Naive thymus-derived CD8-positive, alpha-beta T cell (primary cell): ENCODE results near the gene CD68. TPM values are rescaled to one million over a fixed set of nuclear protein-coding genes. Genes with fewer than 3 reads are reported as not detected.
A peak's percentile ranks its signal among the peaks of the same experiment; 100 is the strongest.
"Not testable (repeated sequence)": the region's sequence is repeated elsewhere in the genome, so short reads cannot be mapped to it uniquely, and the experiment has no call there.

Experiments used
- ATAC-seq, 2 donors: fragments of 150-1000 bp; cut with Tn5 transposase in 1 of 2; sonication (Bioruptor Pico), chemical (Tn5 transposase) in 1 of 2; 1 replicate in 1 of 2; 2 replicates in 1 of 2; pipeline ENCODE4 v1.10.0; 2021; ENCODE audit warnings: mild to moderate bottlenecking in 2 of 2, moderate library complexity in 2 of 2
- POLR2A ChIA-PET: fragments of 350-600 bp; sonication (Branson Sonifier 250); formaldehyde crosslinking; loops from one replicate; lab custom pipeline; 2021; ENCODE audit warnings: antibody characterized with exemption; lab: Charles Lee
- DNase-seq, 10 donors: peaks; one replicate each; pipeline versions ENCODE4 v3.0.0 to v3.0.0-alpha.2; 2020 to 2022
- H3K27ac Mint-ChIP-seq, 10 donors: one replicate each; pipeline ENCODE4 v1.8.0; 2020 to 2022; ENCODE audit warnings: mild to moderate bottlenecking in 10 of 10, mixed read lengths in 10 of 10, moderate library complexity in 4 of 10, inconsistent platforms in 1 of 10
- H3K27me3 Mint-ChIP-seq, 5 donors: one replicate each; pipeline ENCODE4 v1.8.0; 2021 to 2022; ENCODE audit warnings: mixed read lengths in 5 of 5
- H3K36me3 Mint-ChIP-seq, 3 donors: one replicate each; pipeline ENCODE4 v1.8.0; 2020 to 2022; ENCODE audit warnings: mixed read lengths in 3 of 3, mild to moderate bottlenecking in 2 of 3, inconsistent platforms in 1 of 3
- H3K4me1 Mint-ChIP-seq, 4 donors: one replicate each; pipeline ENCODE4 v1.8.0; 2021 to 2022; ENCODE audit warnings: mixed read lengths in 4 of 4
- H3K4me3 Mint-ChIP-seq, 10 donors: one replicate each; pipeline ENCODE4 v1.8.0; 2020 to 2022; ENCODE audit warnings: mild to moderate bottlenecking in 10 of 10, mixed read lengths in 10 of 10, moderate library complexity in 6 of 10, inconsistent platforms in 1 of 10
- H3K9me3 Mint-ChIP-seq, 9 donors: one replicate each; pipeline ENCODE4 v1.8.0; 2020 to 2022; ENCODE audit warnings: mixed read lengths in 9 of 9, mild to moderate bottlenecking in 3 of 9, inconsistent platforms in 1 of 9, moderate library complexity in 1 of 9
- polyA plus RNA-seq, 3 donors: library from polyadenylated mRNA; unstranded; fragments of 300-500 nt; fragmentation: Illumina TruSeq; gene quantifications; one replicate each; pipeline ENCODE4 v1.2.3, GENCODE V29; 2021
- total RNA-seq, 8 experiments: library from RNA in 2 of 8; stranded (reverse) in 2 of 8; gene quantifications; one replicate each; pipeline ENCODE4 v1.2.3 and lab custom pipeline; 2021 to 2026

Gene CD68
- total and polyA plus RNA-seq, 5 experiments from 2014 or later: 0.15 to 4.6 (median 0.59) TPM

DNA sequence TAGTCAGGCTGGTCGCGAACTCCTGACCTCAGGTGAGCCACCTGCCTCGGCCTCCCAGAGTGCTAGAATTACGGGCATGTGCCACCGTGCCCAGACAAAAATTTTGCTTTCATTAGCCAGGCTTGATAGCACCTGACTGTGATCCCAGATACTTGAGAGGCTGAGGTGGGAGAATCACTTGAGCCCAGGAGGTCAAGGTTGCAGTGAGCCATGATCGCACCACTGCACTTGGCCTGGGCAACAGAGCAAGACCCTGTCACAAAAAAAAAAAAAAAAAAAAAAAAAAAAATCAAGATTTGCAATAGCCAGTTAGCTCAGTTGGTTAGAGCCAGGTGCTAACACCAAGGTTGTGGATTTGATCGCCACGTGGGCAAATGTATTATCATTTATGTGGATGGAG, 41.4 kb downstream of the CD68 start:
- H3K27me3 Mint-ChIP-seq: no peaks in the 10 kb centered on the region
- H3K27ac Mint-ChIP-seq: no peak overlapping the region
- no peaks in the 10 kb centered on the region for H3K9me3 Mint-ChIP-seq
- peaks cover 0 to 2% (median 0%) of the 10 kb centered on the region in 3 donors for H3K36me3 Mint-ChIP-seq
- H3K4me3 Mint-ChIP-seq: no peak overlapping the region
- no peaks in the 10 kb centered on the region for H3K4me1 Mint-ChIP-seq
- DNase-seq (no peak), ATAC-seq (no peak)
- POLR2A ChIA-PET: interaction anchor here (0.6 to 2.8 kb wide), 4 partner anchors 11 to 374 kb away, joined by 3 to 16 read pairs (median 6); partner anchors contain the start of gene TP53

DNA sequence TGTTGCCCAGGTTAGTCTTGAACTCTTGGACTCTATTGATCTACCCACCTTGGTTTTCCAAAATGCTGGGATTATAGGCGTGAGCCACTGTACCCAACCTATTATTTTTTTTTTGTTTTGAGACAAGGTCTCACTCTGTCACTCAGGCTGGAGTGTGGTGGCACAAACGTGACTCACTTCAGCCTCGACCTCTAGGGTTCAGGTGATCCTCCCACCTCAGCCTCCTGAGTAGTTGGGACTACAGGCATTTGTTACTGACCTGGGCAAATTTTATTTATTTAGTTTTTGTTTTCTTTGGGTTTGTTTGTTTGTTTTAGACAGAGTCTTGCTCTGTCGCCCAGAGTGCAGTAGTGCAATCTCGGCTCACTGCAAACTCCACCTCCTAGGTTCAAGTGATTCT, 44.2 kb downstream of the CD68 start:
- H3K4me3 Mint-ChIP-seq: no peak overlapping the region
- no peaks in the 10 kb centered on the region for H3K27me3 Mint-ChIP-seq
- no peak overlapping the region for H3K27ac Mint-ChIP-seq
- ATAC-seq (no peak), DNase-seq (no peak)
- H3K36me3 Mint-ChIP-seq: peaks cover 0 to 7% (median 2%) of the 10 kb centered on the region in 3 donors
- peaks cover 5 to 18% (median 15%) of the 10 kb centered on the region in 4 donors for H3K4me1 Mint-ChIP-seq
- H3K9me3 Mint-ChIP-seq: no peaks in the 10 kb centered on the region
- POLR2A ChIA-PET: no interaction called here

DNA sequence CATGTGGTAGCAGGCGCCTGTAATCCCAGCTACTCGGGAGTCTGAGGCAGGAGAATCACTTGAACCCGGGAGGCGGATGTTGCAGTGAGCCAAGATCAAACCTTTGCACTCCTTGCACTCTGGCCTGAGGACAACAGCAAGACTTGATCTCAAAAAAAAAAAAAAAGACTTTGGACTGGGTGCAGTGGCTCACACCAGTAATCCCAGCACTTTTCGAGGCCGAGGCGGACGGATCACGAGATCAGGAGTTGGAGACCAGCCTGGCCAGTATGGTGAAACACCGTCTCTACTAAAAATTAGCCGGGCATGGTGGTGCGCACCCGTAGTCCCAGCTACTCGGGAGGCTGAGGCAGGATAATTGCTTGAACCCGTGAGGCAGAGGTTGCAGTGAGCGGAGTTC, 46.3 kb downstream of the CD68 start:
- DNase-seq, H3K9me3 Mint-ChIP-seq, ATAC-seq, H3K36me3 Mint-ChIP-seq, H3K27me3 Mint-ChIP-seq: not testable (repeated sequence)
- POLR2A ChIA-PET: interaction anchor here (0.7 to 3.4 kb wide), 3 partner anchors 10 to 60 kb away, joined by 3 to 83 read pairs (median 52); partner anchors contain the start of genes FXR2 and TP53
- Mint-ChIP-seq H3K4me3 (peak overlapping the region in 3 of 10 donors; percentile 11 to 91 (median 16)), H3K27ac (peak overlapping the region in 2 of 10 donors; percentile 79 to 96), H3K4me1 (peaks cover 7 to 18% (median 16%) of the 10 kb centered on the region in 4 donors)

DNA sequence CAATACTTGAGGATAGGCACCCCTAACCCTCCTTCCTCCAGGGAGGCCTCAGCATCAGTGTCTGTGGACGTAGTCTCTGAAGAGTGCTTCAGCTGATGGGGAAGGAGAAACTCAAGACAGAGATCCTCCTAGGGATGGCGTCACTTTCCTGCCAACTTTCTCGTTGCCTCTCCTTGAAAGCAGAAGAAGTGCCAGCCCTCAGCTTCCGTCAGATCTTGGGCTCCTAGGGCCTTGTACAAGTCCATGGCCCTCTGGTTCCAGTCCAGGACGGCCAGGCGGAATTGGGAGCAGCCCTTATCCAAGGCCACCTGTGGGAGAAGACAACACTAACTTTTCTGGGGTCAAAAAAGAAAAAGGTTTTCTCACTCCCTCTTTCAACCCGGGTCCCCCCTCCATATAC, 46.9 kb downstream of the CD68 start:
- Mint-ChIP-seq H3K4me3 (peak overlapping the region; percentile 90 to 97 (median 94)), H3K27me3 (no peaks in the 10 kb centered on the region), H3K27ac (peak overlapping the region in 9 of 10 donors; percentile 54 to 98 (median 92)), H3K36me3 (peaks cover 0 to 7% (median 2%) of the 10 kb centered on the region in 3 donors), H3K4me1 (peaks cover 7 to 18% (median 16%) of the 10 kb centered on the region in 4 donors), H3K9me3 (no peaks in the 10 kb centered on the region)
- DNase-seq (no peak), ATAC-seq (no peak)
- POLR2A ChIA-PET: interaction anchor here (0.7 to 3.4 kb wide), 4 partner anchors 10 to 715 kb away, joined by 3 to 83 read pairs (median 28); partner anchors contain the start of genes FXR2 and TP53

DNA sequence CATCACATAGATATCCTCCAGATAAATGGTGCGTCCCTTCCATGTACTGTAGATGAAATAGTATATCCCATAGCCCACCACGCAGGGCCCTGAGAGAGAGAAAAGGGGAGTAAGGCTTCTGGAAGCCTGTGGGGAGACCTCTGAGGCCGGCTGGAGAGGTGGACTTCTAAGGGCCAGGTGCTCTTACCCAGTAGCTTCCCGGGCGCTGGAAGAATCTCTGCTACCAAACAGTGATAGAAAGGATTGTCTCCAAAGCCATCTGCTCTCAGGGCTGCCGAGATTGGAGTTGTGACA, 47.5 kb downstream of the CD68 start:
- Mint-ChIP-seq H3K27ac (peak overlapping the region; percentile 79 to 98 (median 94)), H3K4me3 (peak overlapping the region; percentile 90 to 97 (median 94)), H3K9me3 (no peaks in the 10 kb centered on the region), H3K36me3 (peaks cover 0 to 7% (median 2%) of the 10 kb centered on the region in 3 donors), H3K27me3 (no peaks in the 10 kb centered on the region), H3K4me1 (peaks cover 7 to 18% (median 16%) of the 10 kb centered on the region in 4 donors)
- ATAC-seq (no peak), DNase-seq (no peak)
- POLR2A ChIA-PET: interaction anchor here (1.5 to 3.4 kb wide), 6 partner anchors 11 to 59 kb away, joined by 3 to 83 read pairs (median 9); partner anchors contain the start of genes ATP1B2, FXR2 and TP53

DNA sequence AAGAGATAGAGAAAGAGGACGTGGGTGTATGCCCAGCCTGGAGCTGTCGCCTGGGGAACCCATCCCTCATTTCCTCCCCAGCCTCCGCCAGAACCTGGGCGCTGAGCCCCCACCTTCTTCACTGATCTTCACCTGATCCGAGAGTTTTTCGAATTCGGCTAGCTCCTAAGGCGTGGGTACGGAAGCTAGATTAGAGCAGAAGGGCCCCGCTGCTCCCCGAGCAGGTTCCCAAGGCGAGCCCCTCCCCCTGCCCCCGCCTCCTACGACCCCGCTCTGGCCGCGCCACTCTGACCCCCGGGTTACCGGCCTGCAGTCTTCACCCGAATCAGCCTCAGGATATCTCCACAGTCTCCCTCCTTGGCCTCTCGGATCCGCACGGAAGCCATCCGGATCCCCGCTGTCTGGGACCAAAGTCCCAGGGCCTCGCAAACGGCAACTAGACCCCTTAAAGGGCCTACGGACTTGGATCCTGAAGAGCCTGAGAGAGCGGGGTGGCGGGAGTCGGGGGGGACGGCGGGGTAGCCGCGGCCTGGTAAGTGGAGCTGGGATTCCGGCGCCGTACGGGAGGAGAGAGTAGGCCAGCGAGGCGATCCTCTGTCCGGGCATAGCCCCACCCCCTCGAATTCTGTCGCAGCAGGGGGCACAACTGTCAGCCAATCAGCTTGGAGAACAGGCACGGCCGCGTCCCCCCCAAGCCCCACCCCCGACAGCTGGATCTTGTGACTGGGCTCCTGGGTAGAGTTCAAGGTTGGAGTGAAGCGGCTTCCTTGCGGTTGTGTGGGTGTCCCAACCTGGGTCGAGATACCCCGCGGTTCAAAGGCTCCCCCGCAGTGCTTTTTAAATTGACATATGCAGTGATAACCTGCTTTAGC, 48.0 kb downstream of the CD68 start, which contains the start of gene SAT2:
Gene SAT2, minus strand, starts transcription at position 572 of the 872 bp plus-strand sequence. Its CDS starts 186 bp downstream, at position 386.
- ATAC-seq (peak; percentile 93 to 95), DNase-seq (peak; percentile 75 to 95 (median 80))
- peaks cover 0 to 7% (median 2%) of the 10 kb centered on the region in 3 donors for H3K36me3 Mint-ChIP-seq
- H3K4me3 Mint-ChIP-seq: peak within 1 kb of the TSS; percentile 90 to 97 (median 94)
- H3K4me1 Mint-ChIP-seq: peaks cover 7 to 18% (median 16%) of the 10 kb centered on the region in 4 donors
- H3K27me3 Mint-ChIP-seq: no peaks in the 10 kb centered on the region
- H3K27ac Mint-ChIP-seq: peak within 1 kb of the TSS; percentile 79 to 98 (median 94)
- POLR2A ChIA-PET: interaction anchor here (0.5 to 3.4 kb wide), 13 partner anchors 12 to 529 kb away, joined by 3 to 83 read pairs (median 5); partner anchors contain the start of genes ATP1B2, FXR2, MPDU1 and TP53
- H3K9me3 Mint-ChIP-seq: no peaks in the 10 kb centered on the region

DNA sequence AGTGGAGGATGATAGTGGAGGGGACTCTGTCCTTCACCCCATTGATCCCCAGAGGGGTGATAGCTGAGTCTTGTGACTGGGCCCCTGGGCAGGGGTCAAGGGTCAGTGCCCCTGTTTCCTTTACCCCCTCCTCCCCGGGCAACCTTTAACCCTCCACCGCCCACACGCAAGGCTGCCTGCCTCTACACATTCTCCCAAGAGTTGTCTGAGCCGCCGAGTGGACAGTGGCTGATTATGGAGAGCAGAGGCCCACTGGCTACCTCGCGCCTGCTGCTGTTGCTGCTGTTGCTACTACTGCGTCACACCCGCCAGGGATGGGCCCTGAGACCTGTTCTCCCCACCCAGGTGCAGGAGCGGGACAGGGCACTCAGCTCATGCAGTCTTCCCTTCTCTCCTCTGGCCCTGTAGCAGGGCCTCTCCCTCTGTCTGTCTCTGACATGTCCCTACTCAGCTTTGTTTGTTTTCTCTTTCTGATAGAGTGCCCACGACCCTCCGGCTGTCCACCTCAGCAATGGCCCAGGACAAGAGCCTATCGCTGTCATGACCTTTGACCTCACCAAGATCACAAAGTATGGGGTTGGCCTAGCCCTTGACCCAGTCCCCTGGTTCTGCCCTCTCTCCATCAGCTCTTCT, 50.6 kb downstream of the CD68 start, which contains the start of gene SHBG:
Gene SHBG, plus strand, starts transcription at position 197 of the 633 bp plus-strand sequence. Its CDS starts 38 bp downstream, at position 235.
- H3K36me3 Mint-ChIP-seq: peaks cover 0 to 7% (median 2%) of the 10 kb centered on the region in 3 donors
- no peak for DNase-seq
- peaks cover 7 to 18% (median 16%) of the 10 kb centered on the region in 4 donors for H3K4me1 Mint-ChIP-seq
- H3K9me3 Mint-ChIP-seq: no peaks in the 10 kb centered on the region
- no peak for ATAC-seq
- no peaks in the 10 kb centered on the region for H3K27me3 Mint-ChIP-seq
- H3K27ac Mint-ChIP-seq: peak within 1 kb of the TSS in 5 of 10 donors; percentile 25 to 64 (median 43)
- peak within 1 kb of the TSS in 6 of 10 donors; percentile 19 to 71 (median 40) for H3K4me3 Mint-ChIP-seq
- POLR2A ChIA-PET: interaction anchor here (0.5 to 4.6 kb wide), 3 partner anchors 15 to 77 kb away, joined by 3 to 49 read pairs (median 5); partner anchors contain the start of genes FXR2, TP53 and WRAP53

Other genes with a start within 250 kb of the CD68 start
- 100 to 1,000 TPM; 450 to 466 TPM for gene ACAP1, start 243.1 kb upstream of the CD68 start, total RNA-seq
- 100 to 1,000 TPM; 246 to 295 (median 283) TPM for gene ACAP1, start 243.1 kb upstream of the CD68 start, polyA plus RNA-seq
- gene KCTD11, start 227.5 kb upstream of the CD68 start, total RNA-seq: 1 to 10 TPM; 4.6 to 5.0 TPM
- 1 to 10 TPM; 1.2 to 1.6 (median 1.3) TPM for gene KCTD11, start 227.5 kb upstream of the CD68 start, polyA plus RNA-seq
- gene TMEM95, start 224.5 kb upstream of the CD68 start, total RNA-seq: not detected
- gene TMEM95, start 224.5 kb upstream of the CD68 start, polyA plus RNA-seq: not detected
- 10 to 100 TPM; 20.8 to 23.1 TPM for gene TNK1, start 198.5 kb upstream of the CD68 start, total RNA-seq
- 1 to 10 TPM; 5.8 to 8.5 (median 7.6) TPM for gene TNK1, start 198.5 kb upstream of the CD68 start, polyA plus RNA-seq
- 10 to 100 TPM; 75.8 to 79.4 TPM for gene PLSCR3, start 185.1 kb upstream of the CD68 start, total RNA-seq
- gene PLSCR3, start 185.1 kb upstream of the CD68 start, polyA plus RNA-seq: 100 to 1,000 TPM in 2 of 3 donors, 10 to 100 TPM in 1; 90.5 to 152 (median 125) TPM
- gene TMEM256, start 175.5 kb upstream of the CD68 start, total RNA-seq: 10 to 100 TPM; 45.4 to 50.9 TPM
- 10 to 100 TPM; 62.6 to 96.5 (median 81.4) TPM for gene TMEM256, start 175.5 kb upstream of the CD68 start, polyA plus RNA-seq
- 10 to 100 TPM; 12.3 to 14.7 TPM for gene NLGN2, start 171.8 kb upstream of the CD68 start, total RNA-seq
- gene NLGN2, start 171.8 kb upstream of the CD68 start, polyA plus RNA-seq: under 1 TPM; 0.03 to 0.23 (median 0.08) TPM
- not detected for gene SPEM1, start 159.3 kb upstream of the CD68 start, total RNA-seq
- not detected for gene SPEM1, start 159.3 kb upstream of the CD68 start, polyA plus RNA-seq
- gene SPEM2, start 154.0 kb upstream of the CD68 start, total RNA-seq: not detected
- gene SPEM2, start 154.0 kb upstream of the CD68 start, polyA plus RNA-seq: not detected
- not detected for gene SPEM3, start 150.8 kb upstream of the CD68 start, total RNA-seq
- not detected for gene SPEM3, start 150.8 kb upstream of the CD68 start, polyA plus RNA-seq
- gene TMEM102, start 144.2 kb upstream of the CD68 start, total RNA-seq: 10 to 100 TPM; 12.2 to 12.8 TPM
- 10 to 100 TPM in 2 of 3 donors, 1 to 10 TPM in 1; 9.8 to 19.1 (median 12.1) TPM for gene TMEM102, start 144.2 kb upstream of the CD68 start, polyA plus RNA-seq
- gene FGF11, start 140.1 kb upstream of the CD68 start, total RNA-seq: 1 to 10 TPM; 2.4 to 3.0 TPM
- gene FGF11, start 140.1 kb upstream of the CD68 start, polyA plus RNA-seq: under 1 TPM; 0.10 to 0.32 (median 0.22) TPM
- 1 to 10 TPM; 5.4 to 7.3 TPM for gene CHRNB1, start 134.6 kb upstream of the CD68 start, total RNA-seq
- gene CHRNB1, start 134.6 kb upstream of the CD68 start, polyA plus RNA-seq: 10 to 100 TPM; 18.1 to 24.5 (median 24.3) TPM
- gene ZBTB4, start 100.0 kb upstream of the CD68 start, total RNA-seq: 100 to 1,000 TPM; 101 to 104 TPM
- 10 to 100 TPM; 16.8 to 28.4 (median 19.7) TPM for gene ZBTB4, start 100.0 kb upstream of the CD68 start, polyA plus RNA-seq
- gene SLC35G6, start 98.2 kb upstream of the CD68 start, total RNA-seq: not detected
- gene SLC35G6, start 98.2 kb upstream of the CD68 start, polyA plus RNA-seq: not detected
- 100 to 1,000 TPM; 186 to 193 TPM for gene POLR2A, start 95.3 kb upstream of the CD68 start, total RNA-seq
- gene POLR2A, start 95.3 kb upstream of the CD68 start, polyA plus RNA-seq: 10 to 100 TPM; 31.1 to 68.0 (median 47.3) TPM
- 10 to 100 TPM; 25.7 to 26.6 TPM for gene TNFSF12, start 30.6 kb upstream of the CD68 start, total RNA-seq
- 10 to 100 TPM; 19.3 to 28.6 (median 25.8) TPM for gene TNFSF12, start 30.6 kb upstream of the CD68 start, polyA plus RNA-seq
- gene TNFSF13, start 20.9 kb upstream of the CD68 start, total RNA-seq: 1 to 10 TPM; 2.9 to 3.0 TPM
- 1 to 10 TPM; 1.2 to 3.7 (median 2.1) TPM for gene TNFSF13, start 20.9 kb upstream of the CD68 start, polyA plus RNA-seq
- gene SENP3, start 17.7 kb upstream of the CD68 start, total RNA-seq: 10 to 100 TPM; 48.0 to 56.8 TPM
- gene SENP3, start 17.7 kb upstream of the CD68 start, polyA plus RNA-seq: 10 to 100 TPM; 13.8 to 14.1 (median 14.0) TPM
- gene MPDU1, start 4.2 kb downstream of the CD68 start, total RNA-seq: 10 to 100 TPM; 25.6 to 31.8 TPM
- 10 to 100 TPM; 33.9 to 48.9 (median 41.3) TPM for gene MPDU1, start 4.2 kb downstream of the CD68 start, polyA plus RNA-seq
- under 1 TPM; 0.55 to 0.93 TPM for gene SOX15, start 10.5 kb downstream of the CD68 start, total RNA-seq
- not detected for gene SOX15, start 10.5 kb downstream of the CD68 start, polyA plus RNA-seq
- 10 to 100 TPM; 36.6 to 39.0 TPM for gene FXR2, start 35.3 kb downstream of the CD68 start, total RNA-seq
- gene FXR2, start 35.3 kb downstream of the CD68 start, polyA plus RNA-seq: 10 to 100 TPM; 11.8 to 17.8 (median 12.4) TPM
- 10 to 100 TPM; 74.8 to 76.6 TPM for gene SAT2, start 48.2 kb downstream of the CD68 start, total RNA-seq
- gene SAT2, start 48.2 kb downstream of the CD68 start, polyA plus RNA-seq: 10 to 100 TPM; 38.5 to 40.0 (median 39.4) TPM
- gene SHBG, start 50.5 kb downstream of the CD68 start, total RNA-seq: not detected
- gene SHBG, start 50.5 kb downstream of the CD68 start, polyA plus RNA-seq: not detected
- under 1 TPM; 0.36 to 0.96 TPM for gene ATP1B2, start 71.3 kb downstream of the CD68 start, total RNA-seq
- gene ATP1B2, start 71.3 kb downstream of the CD68 start, polyA plus RNA-seq: under 1 TPM in 2 of 3 donors, not detected in 1; 0.17 to 0.57 TPM
- 100 to 1,000 TPM; 113 to 116 TPM for gene TP53, start 107.9 kb downstream of the CD68 start, total RNA-seq
- 10 to 100 TPM; 21.7 to 33.0 (median 28.0) TPM for gene TP53, start 107.9 kb downstream of the CD68 start, polyA plus RNA-seq
- 10 to 100 TPM in 1 of 2 experiments, 1 to 10 TPM in 1; 9.8 to 11.6 TPM for gene WRAP53, start 108.8 kb downstream of the CD68 start, total RNA-seq
- gene WRAP53, start 108.8 kb downstream of the CD68 start, polyA plus RNA-seq: 10 to 100 TPM; 10.5 to 14.1 (median 13.9) TPM
- not detected for gene EFNB3, start 125.6 kb downstream of the CD68 start, total RNA-seq
- not detected for gene EFNB3, start 125.6 kb downstream of the CD68 start, polyA plus RNA-seq
- not detected for gene DNAH2, start 138.1 kb downstream of the CD68 start, total RNA-seq
- not detected for gene DNAH2, start 138.1 kb downstream of the CD68 start, polyA plus RNA-seq